Cerebellar nuclear complex (tissue), 1 donor: ENCODE data around the gene NET1.
A peak's percentile ranks its signal among the peaks of the same experiment; 100 is the strongest.
"Not testable (repeated sequence)": the region's sequence is repeated elsewhere in the genome, so short reads cannot be mapped to it uniquely, and the experiment has no call there.

Experiments used
- DNase-seq, 2 experiments: peaks; one replicate each; lab custom pipeline; 2025; lab: John Stamatoyannopoulos, UW

NET1 gene

GRCh38 chr10:5396556-5397300 is 15.6 kb upstream of the NET1 start:
- no peak for DNase-seq

GRCh38 chr10:5399332-5399731 is 13.0 kb upstream of the NET1 start:
- no peak for DNase-seq

- DNase-seq, result no peak
Observed at GRCh38 chr10:5400468-5401240, 11.7 kb upstream of the NET1 start.

- DNase-seq, result no peak
Observed at GRCh38 chr10:5402798-5403197, 9.6 kb upstream of the NET1 start.

- no peak for DNase-seq
Observed at GRCh38 chr10:5404208-5405041, 7.9 kb upstream of the NET1 start, which contains the start of gene TUBAL3. TUBAL3 (minus strand) TSS chr10:5404828; CDS start chr10:5404792, 36 bp downstream.

DNA sequence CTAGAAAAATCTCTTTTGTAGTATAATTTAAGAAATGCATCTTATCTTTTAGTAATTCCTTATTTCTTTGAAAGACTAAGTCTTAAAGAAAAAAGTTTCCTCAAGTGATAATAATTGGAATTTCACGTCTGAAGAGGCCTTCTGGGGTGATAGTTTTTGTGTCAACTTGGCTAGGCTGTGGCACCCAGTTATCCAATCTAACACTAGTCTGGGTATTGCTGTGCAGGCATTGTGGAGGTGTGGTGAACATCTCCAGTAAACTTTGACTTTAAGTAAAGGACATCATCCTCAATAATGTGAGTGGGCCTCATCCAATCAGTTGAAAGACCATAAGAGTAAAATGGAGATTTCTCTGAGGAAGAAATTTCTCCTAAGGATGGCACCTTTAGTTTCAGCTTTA is 5.4 kb upstream of the NET1 start:
- DNase-seq, result no peak

DNA sequence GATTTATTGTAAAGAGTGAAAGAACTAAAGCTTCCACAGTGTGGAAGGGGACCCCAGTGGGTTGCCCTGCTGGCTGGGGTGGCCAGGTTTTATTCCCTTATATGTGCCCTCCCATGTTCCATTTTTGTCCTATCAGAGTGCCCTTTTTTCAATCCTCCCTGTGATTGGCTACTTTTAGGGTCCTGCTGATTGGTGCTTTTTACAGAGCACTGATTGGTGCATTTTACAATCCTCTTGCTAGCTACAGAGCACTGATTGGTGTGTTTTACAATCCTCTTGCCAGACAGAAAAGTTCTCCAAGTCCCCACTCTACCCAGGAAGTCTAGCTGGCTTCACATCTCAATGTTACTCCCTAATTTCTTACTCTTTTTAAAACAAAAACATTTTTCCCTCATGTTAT is 1.6 kb upstream of the NET1 start:
- DNase-seq, result not testable (repeated sequence)

GRCh38 chr10:5411941-5412276 is 448 bp upstream of the NET1 start:
- DNase-seq, result no peak

GRCh38 chr10:5413012-5413938 is 918 bp downstream of the NET1 start:
- no peak for DNase-seq

- peak; percentile 9 to 49 for DNase-seq
Observed at GRCh38 chr10:5416981-5417380, 4.6 kb downstream of the NET1 start.

DNA sequence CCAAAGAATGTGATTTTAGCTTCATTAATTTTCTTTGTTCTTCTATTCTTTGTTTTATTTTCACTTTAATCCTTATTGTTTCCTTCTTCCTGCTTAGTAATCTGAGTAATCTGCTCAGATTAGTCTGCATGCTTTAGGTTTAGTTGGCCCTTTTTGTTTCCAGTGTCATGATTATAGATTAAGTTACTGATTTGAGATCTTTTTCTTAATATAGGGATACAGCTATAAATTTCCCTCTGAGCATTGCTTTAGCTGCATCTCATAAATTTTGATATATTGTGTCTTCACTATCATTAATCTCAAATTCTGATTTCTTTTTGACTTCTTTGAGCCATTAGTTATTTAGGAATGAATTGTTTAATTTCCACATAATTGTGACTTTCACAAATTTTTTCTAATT is 6.2 kb downstream of the NET1 start:
- no peak for DNase-seq

DNA sequence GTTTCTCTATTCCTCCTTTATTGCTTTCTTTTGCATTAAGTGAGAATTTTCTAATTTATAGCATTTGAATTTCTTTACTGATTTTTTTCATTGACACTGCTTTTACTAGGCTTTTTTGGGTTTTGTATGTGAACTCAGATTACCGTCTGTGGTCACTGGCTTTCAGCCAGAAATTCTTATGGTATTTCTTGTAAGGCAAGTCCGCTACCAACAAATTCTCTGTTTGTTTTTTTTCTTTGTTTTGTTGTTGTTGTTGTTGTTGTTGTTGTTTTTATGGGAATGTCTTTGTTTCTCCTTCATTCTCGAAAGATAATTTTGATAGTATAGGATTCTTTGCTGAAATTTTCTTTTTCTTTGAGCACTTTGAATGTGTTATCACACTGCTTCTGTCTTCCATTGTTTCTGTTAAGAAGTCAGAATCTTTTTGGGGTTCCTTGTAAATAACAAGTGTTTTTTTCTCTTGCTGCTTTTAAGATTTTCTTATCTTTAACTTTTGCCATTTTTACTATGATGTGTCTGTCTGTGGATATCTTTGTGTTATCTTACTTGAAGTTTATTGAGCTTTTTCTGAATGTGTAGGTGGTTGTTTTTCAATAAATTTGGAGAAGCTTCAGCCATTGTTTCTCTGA is 7.2 kb downstream of the NET1 start:
- DNase-seq, result no peak

DNA sequence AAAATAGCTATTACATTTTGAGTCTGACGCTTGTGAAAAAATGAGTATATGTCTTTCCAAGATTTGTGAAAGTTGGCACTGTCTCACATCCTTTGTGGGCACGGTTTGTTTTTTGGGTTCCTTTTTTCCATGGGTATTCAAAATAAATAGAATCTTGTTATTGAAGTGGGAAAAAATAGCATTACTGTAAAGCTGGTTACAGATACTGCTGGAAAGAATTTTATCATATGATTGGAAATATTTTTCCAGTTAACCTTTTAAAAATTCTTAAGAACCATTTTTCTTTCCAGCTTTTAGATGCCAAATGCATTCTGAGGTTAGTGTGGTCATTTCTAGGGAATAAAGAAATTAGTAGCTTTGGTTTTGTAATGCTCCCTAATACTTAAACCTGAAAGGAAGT is 11.4 kb downstream of the NET1 start:
- DNase-seq, result no peak

DNA sequence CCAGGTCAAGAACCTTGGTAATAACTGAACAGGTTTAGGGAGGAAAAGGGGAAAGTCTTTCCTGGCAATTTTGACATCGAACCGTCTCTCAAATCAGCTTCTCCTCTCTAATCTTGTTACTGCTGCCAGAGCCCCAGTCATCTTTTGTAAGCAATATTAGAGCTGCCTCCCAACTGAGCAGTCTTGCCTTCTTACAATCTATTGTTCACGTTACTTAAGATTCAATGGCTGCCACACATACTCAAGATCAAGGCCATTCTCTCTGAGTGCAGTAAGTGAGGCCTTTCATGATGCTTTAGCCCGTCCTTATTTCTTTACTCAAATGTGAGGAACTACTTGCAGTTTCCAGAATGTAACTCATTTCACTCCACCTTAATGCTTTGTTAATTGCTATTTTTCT is 12.4 kb downstream of the NET1 start:
- DNase-seq, result no peak

DNA sequence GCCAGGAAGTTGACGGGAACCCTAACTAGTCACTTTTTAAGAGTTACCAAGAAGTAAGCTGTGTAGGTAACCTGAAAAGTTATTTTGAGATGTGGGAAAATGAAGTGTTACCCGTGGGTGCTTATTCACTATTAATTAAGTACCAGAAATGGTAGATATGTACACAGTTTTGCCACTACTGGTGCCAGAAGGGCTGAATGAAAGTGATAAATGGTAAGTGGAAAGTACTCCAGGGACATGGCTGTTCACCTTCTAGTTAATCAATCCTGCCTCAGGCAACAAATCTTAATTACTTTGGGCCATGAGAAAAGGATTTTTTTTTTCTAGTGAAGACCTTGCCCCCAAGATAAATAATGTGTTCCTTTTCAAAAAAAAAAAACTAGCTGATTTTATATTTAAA is 15.8 kb downstream of the NET1 start:
- no peak for DNase-seq

DNA sequence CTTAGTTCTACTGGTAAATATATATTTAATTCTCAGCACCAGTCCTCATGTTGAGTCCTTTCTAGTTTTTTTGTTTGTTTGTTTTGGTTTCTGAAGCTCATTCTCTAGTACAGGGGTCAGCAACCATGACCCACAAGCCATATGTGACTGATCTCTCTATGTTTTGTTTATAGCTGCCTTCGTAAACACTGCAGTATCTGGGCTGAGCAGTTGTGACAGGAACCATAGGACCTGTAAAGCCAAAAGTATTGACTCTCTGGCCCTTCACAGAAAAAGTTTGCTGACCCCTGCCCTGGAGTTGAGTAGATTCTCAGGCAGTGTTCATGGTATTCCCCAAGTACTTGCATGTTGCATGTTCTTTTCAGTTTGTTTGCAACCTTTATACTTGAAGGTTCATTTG is 20.8 kb downstream of the NET1 start:
- no peak for DNase-seq

- DNase-seq, result no peak
Observed at GRCh38 chr10:5434017-5434753, 21.8 kb downstream of the NET1 start.

DNA sequence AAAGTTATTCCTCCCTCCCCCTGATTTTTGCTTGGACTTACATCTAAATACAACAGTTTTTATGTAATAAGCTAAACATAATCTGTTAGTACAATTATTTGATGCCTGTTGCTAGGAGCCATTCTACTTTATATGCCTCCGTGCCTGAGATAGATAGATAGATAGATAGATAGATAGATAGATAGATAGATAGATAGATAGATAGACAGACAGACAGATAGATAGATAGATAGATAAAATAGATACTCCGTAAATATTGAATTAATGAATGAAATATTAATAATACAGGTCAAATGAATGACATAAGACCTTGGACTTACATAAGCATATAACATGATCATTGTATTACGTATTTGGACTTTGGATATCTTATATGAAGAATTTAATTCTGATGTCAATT is 23.0 kb downstream of the NET1 start:
- no peak for DNase-seq

GRCh38 chr10:5440206-5440605 is 27.8 kb downstream of the NET1 start:
- no peak for DNase-seq

DNA sequence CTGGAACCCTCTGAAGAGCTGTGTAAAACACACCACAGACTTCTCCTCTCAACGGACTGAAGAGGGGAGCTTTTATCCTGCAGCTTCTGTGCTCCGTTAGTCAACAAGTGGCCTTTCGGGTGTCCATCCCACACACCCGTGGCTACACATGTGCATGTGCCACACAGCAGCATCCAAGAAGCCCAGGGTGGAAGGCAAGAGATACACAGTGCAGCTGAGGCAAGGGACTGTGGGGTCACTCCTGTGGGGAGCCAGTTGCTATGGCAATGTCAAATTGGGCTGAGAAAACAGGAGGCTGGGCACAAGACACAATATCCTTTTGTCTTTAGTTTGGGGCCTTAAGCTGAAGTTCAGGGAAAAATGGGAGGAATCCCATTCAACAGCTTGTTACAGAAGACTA is 28.7 kb downstream of the NET1 start:
- no peak for DNase-seq
